Heart left ventricle (tissue), 16 donors: ENCODE results near the gene NUP214. TPM values are rescaled to one million over a fixed set of nuclear protein-coding genes. Genes with fewer than 3 reads are reported as not detected.

Source experiments
- ATAC-seq, 4 donors: fragments of 200-7000 bp; cut with Tn5 transposase; one replicate each; pipeline ENCODE4 v1.9.1; 2020 to 2022; ENCODE audit warnings: moderate library complexity in 4 of 4, mild to moderate bottlenecking in 3 of 4, moderate number of reproducible peaks in 1 of 4
- DNase-seq, 5 donors: peaks; one replicate each; pipeline ENCODE4 v3.0.0-alpha.2; 2020
- H3K27ac ChIP-seq, 12 donors: fragments of 200-600 bp; sonication (generic) in 4 of 12; one replicate each; pipeline versions ENCODE4 v1.5.0 to v1.8.0; 2016 to 2022; ENCODE audit warnings: mild to moderate bottlenecking in 2 of 12
- H3K27me3 ChIP-seq, 9 donors: fragments of 200-600 bp; sonication (generic) in 2 of 9; one replicate each; pipeline versions ENCODE4 v1.5.1 to v1.8.0; 2016 to 2022; ENCODE audit warnings: mild to moderate bottlenecking in 3 of 9
- H3K36me3 ChIP-seq, 9 donors: fragments of 200-600 bp; sonication (generic) in 2 of 9; one replicate each; pipeline versions ENCODE4 v1.5.0 to v1.8.0; 2018 to 2022; ENCODE audit warnings: mild to moderate bottlenecking in 2 of 9
- H3K4me1 ChIP-seq, 12 donors: fragments of 200-600 bp; sonication (generic) in 4 of 12; one replicate each; pipeline versions ENCODE4 v1.5.0 to v1.8.0; 2016 to 2022; ENCODE audit warnings: mild to moderate bottlenecking in 3 of 12
- H3K4me3 ChIP-seq, 12 donors: fragments of 200-600 bp; sonication (generic) in 4 of 12; one replicate each; pipeline versions ENCODE4 v1.5.0 to v1.8.0; 2017 to 2022; ENCODE audit warnings: mild to moderate bottlenecking in 9 of 12, moderate library complexity in 4 of 12
- H3K9me3 ChIP-seq, 12 donors: fragments of 200-600 bp; sonication (generic) in 4 of 12; one replicate each; pipeline versions ENCODE4 v1.5.0 to v1.8.0; 2016 to 2022; ENCODE audit warnings: mild to moderate bottlenecking in 1 of 12
- POLR2A ChIP-seq, 2 donors: fragments of 450-650 bp; IDR thresholded peaks; one replicate each; pipeline ENCODE4 v1.6.1; 2017; ENCODE audit warnings: antibody characterized with exemption in 2 of 2, mild to moderate bottlenecking in 2 of 2, moderate library complexity in 2 of 2
- WGBS, 4 donors: extraction: QIAGEN DNeasy Blood & Tissue Kit in 2 of 4; methylation state at CpG; one replicate each; pipeline versions ENCODE4 v1.1.5 to v1.1.7; 2013 to 2018; 5-methylcytosine and 5-hydroxymethylcytosine counted together
- intact Hi-C, 10 donors: fragments of 100-400 bp; cut with DNase I; formaldehyde crosslinking; loops; one replicate each; pipeline versions ENCODE4 v1.11.1 to v1.14.2; 2022
- polyA plus RNA-seq, 2 donors: library from polyadenylated mRNA; stranded (reverse); fragments of 200-250 nt; gene quantifications; one replicate each; pipeline ENCODE4 v1.2.3, GENCODE V29; 2013
- total RNA-seq, 9 donors: library from RNA; depleted of rRNA in 2 of 9; stranded (reverse); fragments of >200 nt in 2 of 9; fragmentation: NEBNext Ultra II Directional in 3 of 9; extraction: Animal tissue kit (Norgen Biotek cat#: 25700) in 3 of 9; gene quantifications; one replicate each; pipeline versions ENCODE4 v1.1.0 to v1.2.4, GENCODE V29; 2016 to 2023
- TF ChIP-seq, protein P1 (sequence below), 12 donors: fragments of 200-600 bp; sonication (generic) in 4 of 12; IDR thresholded peaks; one replicate each; pipeline versions ENCODE4 v1.5.0 to v1.8.0; 2018 to 2022; ENCODE audit warnings: antibody characterized with exemption in 12 of 12, mild to moderate bottlenecking in 5 of 12
- donor health status: ischemic (EF 13 %, LVEDD 7.1; RV severe dilation, severe dysfunction).
- donor health status: healthy with polysubstance abuse.
- donor health status: DM: no; HTN: yes; CAD: no.
- donor health status: DM: no; HTN: no; CAD: no.
- donor health status: ischemic (EF 25% LVEDD 6.9; RV normal size, moderate dysfunction).
- donor health status: ischemic (EF 25% LVEDD 5.7; RV mildly dilated, moderate dysfunction).
- donor health status: healthy.
- donor health status: DM: yes; HTN: yes; CAD: no.
- donor health status: ischemic (EF 35%, LVEDD 5.7; RV mildly dilated, moderate dysfunction).
- donor health status: nonischemic (EF 11% LVEDD 7.7; RV severe dilation, severe dysfunction).
- donor health status: DM: yes; HTN: yes; CAD: no.
- donor health status: PGD.
- donor health status: ischemic (EF 29% LVEDD 5.4; RV normal size, mild dysfunction).
- donor health status: nonischemic (EF 23%, LVEDD 6.1; RV moderate dilation, normal function).

The NUP214 gene
- total and polyA plus RNA-seq, 11 donors, result 13.7 to 45.1 (median 23.6) TPM

- Histone ChIP-seq H3K4me3 (no peak overlapping the region), H3K9me3 (no peaks in the 10 kb centered on the region), H3K27ac (peak overlapping the region; percentile 44 to 96 (median 84)), H3K27me3 (no peaks in the 10 kb centered on the region), H3K36me3 (peaks cover 0 to 52% (median 42%) of the 10 kb centered on the region in 9 donors), H3K4me1 (peaks cover 0 to 58% (median 39%) of the 10 kb centered on the region in 12 donors)
- DNase-seq, result peak in 1 of 5 donors; percentile 35
- TF ChIP-seq POLR2A (IDR thresholded peaks at IDR 0.05), result no peak
- TF ChIP-seq, protein P1, sequence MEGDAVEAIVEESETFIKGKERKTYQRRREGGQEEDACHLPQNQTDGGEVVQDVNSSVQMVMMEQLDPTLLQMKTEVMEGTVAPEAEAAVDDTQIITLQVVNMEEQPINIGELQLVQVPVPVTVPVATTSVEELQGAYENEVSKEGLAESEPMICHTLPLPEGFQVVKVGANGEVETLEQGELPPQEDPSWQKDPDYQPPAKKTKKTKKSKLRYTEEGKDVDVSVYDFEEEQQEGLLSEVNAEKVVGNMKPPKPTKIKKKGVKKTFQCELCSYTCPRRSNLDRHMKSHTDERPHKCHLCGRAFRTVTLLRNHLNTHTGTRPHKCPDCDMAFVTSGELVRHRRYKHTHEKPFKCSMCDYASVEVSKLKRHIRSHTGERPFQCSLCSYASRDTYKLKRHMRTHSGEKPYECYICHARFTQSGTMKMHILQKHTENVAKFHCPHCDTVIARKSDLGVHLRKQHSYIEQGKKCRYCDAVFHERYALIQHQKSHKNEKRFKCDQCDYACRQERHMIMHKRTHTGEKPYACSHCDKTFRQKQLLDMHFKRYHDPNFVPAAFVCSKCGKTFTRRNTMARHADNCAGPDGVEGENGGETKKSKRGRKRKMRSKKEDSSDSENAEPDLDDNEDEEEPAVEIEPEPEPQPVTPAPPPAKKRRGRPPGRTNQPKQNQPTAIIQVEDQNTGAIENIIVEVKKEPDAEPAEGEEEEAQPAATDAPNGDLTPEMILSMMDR (IDR thresholded peaks at IDR 0.05), result no peak
- WGBS, 4 donors, result 28 to 45% (median 42%) methylated on average over 6 to 9 of the region's 9 CpGs
- intact Hi-C loops, result loop anchor here in 6 of 10 donors (5.0 to 10.0 kb wide), 5 partner anchors 37 to 102 kb away; partner anchors contain the start of gene FAM78A (in 1 of the 6)
- peak; percentile 18 to 53 (median 40) for ATAC-seq
Observed at GRCh38 chr9:131235480-131235851, 110.1 kb downstream of the NUP214 start.

DNA sequence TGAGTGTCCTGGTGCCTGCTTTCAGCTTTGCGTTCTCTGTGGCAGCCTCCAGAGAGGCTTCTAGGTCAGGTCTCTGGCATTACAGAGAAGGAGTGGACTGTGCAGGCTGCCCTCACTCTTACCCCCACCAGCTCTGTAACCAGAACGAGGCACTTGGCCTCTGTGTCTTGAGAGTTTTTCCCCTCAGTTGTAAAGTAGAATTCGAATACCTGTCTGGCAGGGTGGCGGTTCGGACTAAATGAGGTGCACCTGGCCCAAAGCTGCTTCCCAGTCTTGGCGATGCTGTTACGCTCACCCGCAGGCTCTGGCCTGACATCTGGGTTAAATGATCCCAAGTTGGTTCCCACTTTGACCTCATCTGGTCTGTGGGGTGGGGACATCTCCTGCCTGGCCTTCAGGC lies 110.8 kb downstream of the NUP214 start:
- Histone ChIP-seq H3K4me1 (peaks cover 0 to 58% (median 39%) of the 10 kb centered on the region in 12 donors), H3K4me3 (no peak overlapping the region), H3K27me3 (no peaks in the 10 kb centered on the region), H3K9me3 (no peaks in the 10 kb centered on the region), H3K36me3 (peaks cover 0 to 46% (median 35%) of the 10 kb centered on the region in 9 donors), H3K27ac (peak overlapping the region in 11 of 12 donors; percentile 61 to 96 (median 85))
- ATAC-seq (no peak), DNase-seq (no peak)
- TF ChIP-seq, protein P1 (IDR thresholded peaks at IDR 0.05), result no peak
- no peak for TF ChIP-seq POLR2A (IDR thresholded peaks at IDR 0.05)
- WGBS, 4 donors, result 75 to 85% (median 79%) methylated on average over 6 to 8 of the region's 8 CpGs
- intact Hi-C loops, result loop anchor here in 6 of 10 donors (5.0 to 10.0 kb wide), 5 partner anchors 36 to 101 kb away; partner anchors contain the start of gene FAM78A (in 1 of the 6)

- H3K27ac ChIP-seq, result peak overlapping the region in 11 of 12 donors; percentile 62 to 96 (median 85)
- intact Hi-C loops, result loop anchor here in 6 of 10 donors (5.0 to 10.0 kb wide), 5 partner anchors 36 to 101 kb away; partner anchors contain the start of gene FAM78A (in 1 of the 6)
- no peak for TF ChIP-seq POLR2A (IDR thresholded peaks at IDR 0.05)
- TF ChIP-seq, protein P1 (IDR thresholded peaks at IDR 0.05), result no peak
- ATAC-seq, result no peak
- H3K9me3 ChIP-seq, result no peaks in the 10 kb centered on the region
- H3K36me3 ChIP-seq, result peaks cover 0 to 40% (median 29%) of the 10 kb centered on the region in 9 donors
- H3K4me3 ChIP-seq, result no peak overlapping the region
- WGBS, 4 donors, result 54 to 69% (median 64%) methylated on average over 5 of the region's 5 CpGs
- no peak for DNase-seq
- H3K4me1 ChIP-seq, result peaks cover 0 to 58% (median 39%) of the 10 kb centered on the region in 12 donors
- H3K27me3 ChIP-seq, result no peaks in the 10 kb centered on the region
Observed at GRCh38 chr9:131236761-131237160, 111.4 kb downstream of the NUP214 start.

- Histone ChIP-seq H3K27ac (peak overlapping the region in 11 of 12 donors; percentile 62 to 96 (median 85)), H3K4me1 (peaks cover 0 to 58% (median 39%) of the 10 kb centered on the region in 12 donors), H3K27me3 (no peaks in the 10 kb centered on the region), H3K9me3 (no peaks in the 10 kb centered on the region), H3K36me3 (peaks cover 0 to 34% (median 24%) of the 10 kb centered on the region in 9 donors), H3K4me3 (peak overlapping the region in 1 of 12 donors; percentile 35)
- WGBS, 4 donors, result 43 to 58% (median 44%) methylated on average over 7 of the region's 7 CpGs
- no peak for ATAC-seq
- intact Hi-C loops, result loop anchor here in 6 of 10 donors (5.0 to 10.0 kb wide), 5 partner anchors 35 to 100 kb away; partner anchors contain the start of gene FAM78A (in 1 of the 6)
- DNase-seq, result peak in 1 of 5 donors; percentile 14
- TF ChIP-seq, protein P1 (IDR thresholded peaks at IDR 0.05), result no peak
- no peak for TF ChIP-seq POLR2A (IDR thresholded peaks at IDR 0.05)
Observed at GRCh38 chr9:131237291-131237690, 111.9 kb downstream of the NUP214 start.
